ENCODE data around the gene ATP6V1D. TPM values are rescaled to one million over a fixed set of nuclear protein-coding genes. Genes with fewer than 3 reads are reported as not detected.

The ATP6V1D gene
- total RNA-seq, 1 donor from 2014 or later, result 55.5 TPM

DNA sequence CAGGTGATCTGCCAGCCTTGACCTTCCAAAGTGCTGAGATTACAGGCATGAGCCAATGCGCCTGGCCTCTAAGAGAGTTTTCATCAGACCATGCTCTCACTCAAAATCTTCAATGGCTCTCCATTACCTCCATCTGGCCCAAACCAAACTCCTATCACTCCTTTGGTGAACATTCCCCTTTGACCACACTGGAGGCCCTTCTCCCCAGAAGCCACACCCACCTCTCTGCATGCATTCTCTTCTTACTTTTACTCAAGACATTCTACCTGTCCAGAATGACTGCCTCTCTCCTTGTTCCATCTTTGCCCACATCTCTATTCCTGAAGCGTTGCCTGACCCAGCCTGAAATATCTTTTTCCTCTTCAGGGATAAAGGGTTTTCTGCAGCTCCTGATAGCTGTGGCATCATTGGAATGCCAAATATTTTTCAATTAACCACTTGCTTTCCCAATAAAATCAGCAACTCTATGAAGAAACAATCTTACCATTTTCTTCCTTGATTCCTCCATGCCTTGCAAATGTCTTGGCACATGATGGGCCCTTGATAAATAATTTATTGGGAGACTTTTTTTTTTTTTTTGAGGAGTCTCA is 36.9 kb upstream of the ATP6V1D start:
- no peak for DNase-seq (ENCODE audit: low spot score)
- Mint-ChIP-seq H3K27me3 (ENCODE audit: unreplicated experiment) (peaks cover 14% of the 10 kb centered on the region), H3K4me1 (ENCODE audit: unreplicated experiment) (peaks cover 19% of the 10 kb centered on the region), H3K9me3 (ENCODE audit: unreplicated experiment) (no peaks in the 10 kb centered on the region), H3K4me3 (ENCODE audit: unreplicated experiment) (peak overlapping the region; percentile 31), H3K36me3 (ENCODE audit: low read depth, unreplicated experiment) (peaks cover 4% of the 10 kb centered on the region), H3K27ac (ENCODE audit: unreplicated experiment) (no peak overlapping the region)
- TF ChIP-seq, protein P1, sequence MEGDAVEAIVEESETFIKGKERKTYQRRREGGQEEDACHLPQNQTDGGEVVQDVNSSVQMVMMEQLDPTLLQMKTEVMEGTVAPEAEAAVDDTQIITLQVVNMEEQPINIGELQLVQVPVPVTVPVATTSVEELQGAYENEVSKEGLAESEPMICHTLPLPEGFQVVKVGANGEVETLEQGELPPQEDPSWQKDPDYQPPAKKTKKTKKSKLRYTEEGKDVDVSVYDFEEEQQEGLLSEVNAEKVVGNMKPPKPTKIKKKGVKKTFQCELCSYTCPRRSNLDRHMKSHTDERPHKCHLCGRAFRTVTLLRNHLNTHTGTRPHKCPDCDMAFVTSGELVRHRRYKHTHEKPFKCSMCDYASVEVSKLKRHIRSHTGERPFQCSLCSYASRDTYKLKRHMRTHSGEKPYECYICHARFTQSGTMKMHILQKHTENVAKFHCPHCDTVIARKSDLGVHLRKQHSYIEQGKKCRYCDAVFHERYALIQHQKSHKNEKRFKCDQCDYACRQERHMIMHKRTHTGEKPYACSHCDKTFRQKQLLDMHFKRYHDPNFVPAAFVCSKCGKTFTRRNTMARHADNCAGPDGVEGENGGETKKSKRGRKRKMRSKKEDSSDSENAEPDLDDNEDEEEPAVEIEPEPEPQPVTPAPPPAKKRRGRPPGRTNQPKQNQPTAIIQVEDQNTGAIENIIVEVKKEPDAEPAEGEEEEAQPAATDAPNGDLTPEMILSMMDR (IDR thresholded peaks at IDR 0.05; ENCODE audit: unreplicated experiment), result no peak

DNA sequence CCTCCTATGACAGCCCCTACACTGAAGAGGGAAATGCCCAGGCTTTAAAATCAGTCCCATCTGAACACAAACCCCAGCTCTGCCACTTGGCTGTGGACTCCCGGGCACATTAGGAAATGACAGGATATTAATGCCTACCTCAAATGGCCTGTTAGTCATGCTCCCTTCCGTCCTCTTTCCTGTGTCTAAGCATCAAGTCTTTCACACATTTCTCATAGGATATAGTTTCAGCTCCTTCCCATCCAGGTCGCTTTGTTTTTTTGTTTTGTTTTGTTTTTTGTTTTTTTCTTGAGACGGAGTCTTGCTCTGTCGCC is 36.2 kb upstream of the ATP6V1D start:
- no peak for DNase-seq (ENCODE audit: low spot score)
- Mint-ChIP-seq H3K27ac (ENCODE audit: unreplicated experiment) (peak overlapping the region; percentile 15), H3K27me3 (ENCODE audit: unreplicated experiment) (peaks cover 14% of the 10 kb centered on the region), H3K9me3 (ENCODE audit: unreplicated experiment) (no peaks in the 10 kb centered on the region), H3K36me3 (ENCODE audit: low read depth, unreplicated experiment) (peaks cover 4% of the 10 kb centered on the region), H3K4me3 (ENCODE audit: unreplicated experiment) (peak overlapping the region; percentile 7), H3K4me1 (ENCODE audit: unreplicated experiment) (peaks cover 19% of the 10 kb centered on the region)
- TF ChIP-seq, protein P1 (IDR thresholded peaks at IDR 0.05; ENCODE audit: unreplicated experiment), result no peak

DNA sequence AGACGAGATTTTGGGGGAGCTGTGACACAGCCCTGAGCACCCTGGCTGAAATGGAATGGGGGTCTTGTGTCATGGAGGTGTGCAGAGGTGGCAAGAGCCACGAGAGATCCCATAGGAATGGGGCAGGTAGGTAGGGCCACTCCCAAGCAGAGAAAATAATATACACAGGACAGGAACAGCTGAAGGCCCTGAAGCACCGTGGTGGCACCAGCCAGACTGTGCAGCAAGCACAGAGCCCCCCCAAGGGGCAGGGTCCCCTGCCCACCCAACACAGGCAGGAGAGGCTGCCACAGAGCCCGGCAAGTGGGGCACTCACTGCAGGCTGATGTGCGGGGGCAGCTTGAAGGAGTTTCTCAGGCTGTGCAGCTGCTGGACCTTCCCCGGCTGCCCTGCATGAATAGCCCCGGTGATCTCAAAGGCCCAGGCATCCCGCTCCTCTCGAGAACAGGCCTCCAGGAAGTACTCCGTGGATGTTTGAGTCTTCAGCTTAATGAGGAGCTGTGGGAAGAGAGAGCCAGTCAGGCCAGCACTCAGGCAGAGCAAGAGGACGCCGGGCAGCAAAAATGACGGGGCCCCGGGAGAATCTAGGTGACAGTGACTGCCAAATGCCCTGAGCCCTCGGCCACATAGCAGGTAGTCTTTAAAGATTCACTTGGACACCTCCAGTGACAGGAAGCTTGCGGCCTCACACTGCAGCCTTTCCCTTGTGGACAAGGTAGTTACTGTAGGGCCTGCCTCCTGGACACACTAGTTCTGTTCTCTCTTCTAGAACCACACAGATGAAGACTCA is 35.7 kb upstream of the ATP6V1D start:
- Mint-ChIP-seq H3K4me3 (ENCODE audit: unreplicated experiment) (peak overlapping the region; percentile 7), H3K27ac (ENCODE audit: unreplicated experiment) (peak overlapping the region; percentile 15), H3K9me3 (ENCODE audit: unreplicated experiment) (no peaks in the 10 kb centered on the region), H3K36me3 (ENCODE audit: low read depth, unreplicated experiment) (peaks cover 4% of the 10 kb centered on the region), H3K27me3 (ENCODE audit: unreplicated experiment) (peaks cover 11% of the 10 kb centered on the region), H3K4me1 (ENCODE audit: unreplicated experiment) (peaks cover 23% of the 10 kb centered on the region)
- DNase-seq (ENCODE audit: low spot score), result no peak
- TF ChIP-seq, protein P1 (IDR thresholded peaks at IDR 0.05; ENCODE audit: unreplicated experiment), result no peak

DNA sequence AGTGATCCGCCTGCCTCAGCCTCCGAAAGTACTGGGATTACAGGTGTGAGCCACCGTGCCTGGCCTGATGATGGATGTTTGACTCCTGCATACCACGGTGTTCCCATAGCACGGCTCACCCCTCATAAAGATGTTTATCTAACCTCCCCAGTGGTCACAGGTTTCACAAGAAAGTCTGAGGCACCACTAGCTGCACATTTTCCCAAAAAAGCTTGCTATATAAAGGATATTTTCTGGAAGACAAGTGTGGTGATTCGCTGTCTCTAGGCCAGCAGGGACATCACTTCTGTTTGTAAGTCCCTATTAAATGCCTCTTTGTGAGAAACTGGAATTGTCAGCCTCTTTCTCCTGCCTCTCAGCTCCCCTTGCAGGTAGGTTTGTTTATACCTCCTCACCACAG is 34.1 kb upstream of the ATP6V1D start:
- no peak overlapping the region for H3K4me3 Mint-ChIP-seq (ENCODE audit: unreplicated experiment)
- peaks cover 11% of the 10 kb centered on the region for H3K27me3 Mint-ChIP-seq (ENCODE audit: unreplicated experiment)
- DNase-seq (ENCODE audit: low spot score), result no peak
- peaks cover 4% of the 10 kb centered on the region for H3K36me3 Mint-ChIP-seq (ENCODE audit: low read depth, unreplicated experiment)
- H3K4me1 Mint-ChIP-seq (ENCODE audit: unreplicated experiment), result peaks cover 27% of the 10 kb centered on the region
- no peak overlapping the region for H3K27ac Mint-ChIP-seq (ENCODE audit: unreplicated experiment)
- no peaks in the 10 kb centered on the region for H3K9me3 Mint-ChIP-seq (ENCODE audit: unreplicated experiment)
- TF ChIP-seq, protein P1 (IDR thresholded peaks at IDR 0.05; ENCODE audit: unreplicated experiment), result no peak

DNA sequence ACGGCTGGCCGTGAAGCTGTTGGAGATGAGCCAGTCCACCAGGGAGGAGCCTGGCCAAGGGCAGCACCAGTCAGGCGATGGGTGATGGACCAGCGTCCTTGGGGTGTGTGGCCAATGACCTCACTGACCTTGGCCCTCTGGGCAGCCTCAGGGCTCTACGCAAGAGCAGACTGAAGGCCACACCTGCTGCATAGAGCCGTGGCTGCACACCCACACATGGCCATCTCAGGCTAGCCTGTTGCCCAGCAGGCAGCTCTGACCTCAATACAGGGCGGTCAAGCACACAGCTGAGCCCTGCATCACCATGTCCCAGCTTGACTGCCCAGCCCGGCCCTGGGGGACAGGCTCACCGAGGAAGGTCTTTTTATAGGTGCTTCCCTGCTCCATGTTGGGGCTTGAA is 33.2 kb upstream of the ATP6V1D start:
- no peaks in the 10 kb centered on the region for H3K9me3 Mint-ChIP-seq (ENCODE audit: unreplicated experiment)
- no peak overlapping the region for H3K4me3 Mint-ChIP-seq (ENCODE audit: unreplicated experiment)
- H3K27me3 Mint-ChIP-seq (ENCODE audit: unreplicated experiment), result peaks cover 8% of the 10 kb centered on the region
- TF ChIP-seq, protein P1 (IDR thresholded peaks at IDR 0.05; ENCODE audit: unreplicated experiment), result no peak
- H3K36me3 Mint-ChIP-seq (ENCODE audit: low read depth, unreplicated experiment), result peaks cover 4% of the 10 kb centered on the region
- no peak overlapping the region for H3K27ac Mint-ChIP-seq (ENCODE audit: unreplicated experiment)
- H3K4me1 Mint-ChIP-seq (ENCODE audit: unreplicated experiment), result peaks cover 30% of the 10 kb centered on the region
- no peak for DNase-seq (ENCODE audit: low spot score)
